Measurements from ENCODE around the gene SPSB1.
A peak's percentile ranks its signal among the peaks of the same experiment; 100 is the strongest.

Gene SPSB1

GRCh38 chr1:9306006-9306405, 13.3 kb downstream of the SPSB1 start:
- Mint-ChIP-seq H3K27ac (peak overlapping the region in 1 of 2 donors; percentile 55), H3K4me3 (no peak overlapping the region), H3K36me3 (ENCODE audit: insufficient read depth) (no peaks in the 10 kb centered on the region), H3K9me3 (no peaks in the 10 kb centered on the region), H3K27me3 (peaks cover 0 to 27% of the 10 kb centered on the region in 2 donors), H3K4me1 (ENCODE audit: low read depth in 2 of 2) (peaks cover 0 to 8% of the 10 kb centered on the region in 2 donors)
- no peak for ATAC-seq (replicated peaks)
- DNase-seq = no peak

- DNase-seq (no peak), ATAC-seq (replicated peaks) (no peak)
- no peaks in the 10 kb centered on the region for H3K36me3 Mint-ChIP-seq (ENCODE audit: insufficient read depth)
- peaks cover 0 to 25% of the 10 kb centered on the region in 2 donors for H3K27me3 Mint-ChIP-seq
- no peaks in the 10 kb centered on the region for H3K9me3 Mint-ChIP-seq
- peaks cover 0 to 8% of the 10 kb centered on the region in 2 donors for H3K4me1 Mint-ChIP-seq (ENCODE audit: low read depth in 2 of 2)
- H3K4me3 Mint-ChIP-seq = no peak overlapping the region
- no peak overlapping the region for H3K27ac Mint-ChIP-seq
These were observed 14.6 kb downstream of the SPSB1 start for GRCh38 chr1:9307303-9307702.

GRCh38 chr1:9308236-9308785, 15.6 kb downstream of the SPSB1 start:
- ATAC-seq (replicated peaks) = no peak

GRCh38 chr1:9309080-9309479, 16.4 kb downstream of the SPSB1 start:
- H3K36me3 Mint-ChIP-seq (ENCODE audit: insufficient read depth) = no peaks in the 10 kb centered on the region
- H3K4me3 Mint-ChIP-seq = no peak overlapping the region
- no peaks in the 10 kb centered on the region for H3K9me3 Mint-ChIP-seq
- ATAC-seq (replicated peaks) = no peak
- no peak for DNase-seq
- peaks cover 0 to 6% of the 10 kb centered on the region in 2 donors for H3K4me1 Mint-ChIP-seq (ENCODE audit: low read depth in 2 of 2)
- peaks cover 0 to 17% of the 10 kb centered on the region in 2 donors for H3K27me3 Mint-ChIP-seq
- H3K27ac Mint-ChIP-seq = no peak overlapping the region

More at GRCh38 chr1:9308236-9308785, 15.6 kb downstream of the SPSB1 start:
- Mint-ChIP-seq H3K27me3 (peaks cover 0 to 17% of the 10 kb centered on the region in 2 donors), H3K27ac (no peak overlapping the region), H3K4me3 (no peak overlapping the region), H3K36me3 (ENCODE audit: insufficient read depth) (no peaks in the 10 kb centered on the region), H3K9me3 (no peaks in the 10 kb centered on the region), H3K4me1 (ENCODE audit: low read depth in 2 of 2) (peaks cover 0 to 6% of the 10 kb centered on the region in 2 donors)
- DNase-seq = no peak

GRCh38 chr1:9309991-9310390, 17.3 kb downstream of the SPSB1 start:
- no peak overlapping the region for H3K27ac Mint-ChIP-seq
- DNase-seq = no peak
- H3K36me3 Mint-ChIP-seq (ENCODE audit: insufficient read depth) = no peaks in the 10 kb centered on the region
- peaks cover under 1 to 8% of the 10 kb centered on the region in 2 donors for H3K4me1 Mint-ChIP-seq (ENCODE audit: low read depth in 2 of 2)
- H3K4me3 Mint-ChIP-seq = no peak overlapping the region
- no peak for ATAC-seq (replicated peaks)
- H3K9me3 Mint-ChIP-seq = no peaks in the 10 kb centered on the region
- peaks cover 0 to 13% of the 10 kb centered on the region in 2 donors for H3K27me3 Mint-ChIP-seq

- H3K27me3 Mint-ChIP-seq = peaks cover 0 to 13% of the 10 kb centered on the region in 2 donors
- H3K36me3 Mint-ChIP-seq (ENCODE audit: insufficient read depth) = no peaks in the 10 kb centered on the region
- ATAC-seq (replicated peaks) = no peak
- no peaks in the 10 kb centered on the region for H3K9me3 Mint-ChIP-seq
- no peak overlapping the region for H3K27ac Mint-ChIP-seq
- no peak for DNase-seq
- peaks cover 9 to 14% of the 10 kb centered on the region in 2 donors for H3K4me1 Mint-ChIP-seq (ENCODE audit: low read depth in 2 of 2)
- H3K4me3 Mint-ChIP-seq = no peak overlapping the region
These were observed 18.3 kb downstream of the SPSB1 start for GRCh38 chr1:9311029-9311428.

- no peaks in the 10 kb centered on the region for H3K36me3 Mint-ChIP-seq (ENCODE audit: insufficient read depth)
- H3K27ac Mint-ChIP-seq = no peak overlapping the region
- ATAC-seq (replicated peaks) (no peak), DNase-seq (no peak)
- no peak overlapping the region for H3K4me3 Mint-ChIP-seq
- H3K4me1 Mint-ChIP-seq (ENCODE audit: low read depth in 2 of 2) = peaks cover 9 to 13% of the 10 kb centered on the region in 2 donors
- H3K9me3 Mint-ChIP-seq = no peaks in the 10 kb centered on the region
- H3K27me3 Mint-ChIP-seq = peaks cover 0 to 15% of the 10 kb centered on the region in 2 donors
These were observed 18.8 kb downstream of the SPSB1 start for GRCh38 chr1:9311479-9311878.

- H3K4me1 Mint-ChIP-seq (ENCODE audit: low read depth in 2 of 2) = peaks cover 9 to 13% of the 10 kb centered on the region in 2 donors
- H3K36me3 Mint-ChIP-seq (ENCODE audit: insufficient read depth) = no peaks in the 10 kb centered on the region
- no peak overlapping the region for H3K4me3 Mint-ChIP-seq
- ATAC-seq (replicated peaks) = no peak
- H3K27me3 Mint-ChIP-seq = peaks cover 0 to 15% of the 10 kb centered on the region in 2 donors
- no peaks in the 10 kb centered on the region for H3K9me3 Mint-ChIP-seq
- H3K27ac Mint-ChIP-seq = no peak overlapping the region
- no peak for DNase-seq
These were observed 19.6 kb downstream of the SPSB1 start for GRCh38 chr1:9312168-9312720.

GRCh38 chr1:9313576-9313975, 20.9 kb downstream of the SPSB1 start:
- Mint-ChIP-seq H3K4me1 (ENCODE audit: low read depth in 2 of 2) (peaks cover 9 to 14% of the 10 kb centered on the region in 2 donors), H3K4me3 (no peak overlapping the region), H3K9me3 (no peaks in the 10 kb centered on the region), H3K27me3 (peaks cover 0 to 15% of the 10 kb centered on the region in 2 donors), H3K36me3 (ENCODE audit: insufficient read depth) (no peaks in the 10 kb centered on the region), H3K27ac (no peak overlapping the region)
- ATAC-seq (replicated peaks) (no peak), DNase-seq (no peak)

GRCh38 chr1:9314111-9314510, 21.4 kb downstream of the SPSB1 start:
- Mint-ChIP-seq H3K27me3 (peaks cover 0 to 15% of the 10 kb centered on the region in 2 donors), H3K27ac (no peak overlapping the region), H3K36me3 (ENCODE audit: insufficient read depth) (no peaks in the 10 kb centered on the region), H3K4me3 (no peak overlapping the region), H3K9me3 (no peaks in the 10 kb centered on the region), H3K4me1 (ENCODE audit: low read depth in 2 of 2) (peaks cover 9 to 15% of the 10 kb centered on the region in 2 donors)
- no peak for DNase-seq
- no peak for ATAC-seq (replicated peaks)

GRCh38 chr1:9314711-9315379, 22.2 kb downstream of the SPSB1 start:
- Mint-ChIP-seq H3K4me1 (ENCODE audit: low read depth in 2 of 2) (peaks cover 9 to 15% of the 10 kb centered on the region in 2 donors), H3K27ac (peak overlapping the region; percentile 4 to 38), H3K36me3 (ENCODE audit: insufficient read depth) (no peaks in the 10 kb centered on the region), H3K27me3 (peaks cover 0 to 15% of the 10 kb centered on the region in 2 donors), H3K4me3 (peak overlapping the region; percentile 14 to 49), H3K9me3 (no peaks in the 10 kb centered on the region)
- DNase-seq (no peak), ATAC-seq (replicated peaks) (no peak)

GRCh38 chr1:9315411-9316079, 22.9 kb downstream of the SPSB1 start:
- Mint-ChIP-seq H3K36me3 (ENCODE audit: insufficient read depth) (no peaks in the 10 kb centered on the region), H3K27me3 (peaks cover 0 to 15% of the 10 kb centered on the region in 2 donors), H3K4me3 (peak overlapping the region; percentile 40 to 49), H3K9me3 (no peaks in the 10 kb centered on the region), H3K27ac (peak overlapping the region; percentile 4 to 38), H3K4me1 (ENCODE audit: low read depth in 2 of 2) (peaks cover 9 to 15% of the 10 kb centered on the region in 2 donors)
- ATAC-seq (replicated peaks) (no peak), DNase-seq (no peak)

- no peak overlapping the region for H3K27ac Mint-ChIP-seq
- H3K27me3 Mint-ChIP-seq = peaks cover 0 to 15% of the 10 kb centered on the region in 2 donors
- peak overlapping the region in 1 of 2 donors; percentile 40 for H3K4me3 Mint-ChIP-seq
- no peaks in the 10 kb centered on the region for H3K9me3 Mint-ChIP-seq
- ATAC-seq (replicated peaks) (no peak), DNase-seq (no peak)
- H3K36me3 Mint-ChIP-seq (ENCODE audit: insufficient read depth) = no peaks in the 10 kb centered on the region
- H3K4me1 Mint-ChIP-seq (ENCODE audit: low read depth in 2 of 2) = peaks cover 9 to 15% of the 10 kb centered on the region in 2 donors
These were observed 23.4 kb downstream of the SPSB1 start for GRCh38 chr1:9316080-9316444.
